ENCODE measurements around the gene RAB11FIP3. TPM values are rescaled to one million over a fixed set of nuclear protein-coding genes. Genes with fewer than 3 reads are reported as not detected.

Gene RAB11FIP3
- total RNA-seq, 1 experiment from 2014 or later = 38.4 TPM

GRCh38 chr16:396199-396598 lies 29.2 kb upstream of the RAB11FIP3 start:
- ChIA-PET POLR2A (ENCODE audit: unreplicated experiment) (interaction anchor here (0.7 kb wide), 1 partner anchor 913 kb away, joined by 14 read pairs; the partner anchor contains the start of gene UBE2I), CTCF (no interaction called here)
- no peak for TF ChIP-seq CTCF (conservative IDR thresholded peaks at IDR 0.05)
- TF ChIP-seq EZH2 (IDR thresholded peaks at IDR 0.05; ENCODE audit: low read depth) = no peak
- no peaks in the 10 kb centered on the region for H4K20me1 ChIP-seq (ENCODE audit: insufficient read depth)
- no TSS peak for BruUV-seq (replicated peaks)
- H3F3A ChIP-seq (ENCODE audit: insufficient read depth, low read depth) = peaks cover 48% of the 10 kb centered on the region
- intact Hi-C loops (cut with micrococcal nuclease; ENCODE audit: unreplicated experiment) = no loop called here
- peak overlapping the region; percentile 58; the same call in 1 of the 2 replicates for H3K4me3 ChIP-seq
- H3K4me2 ChIP-seq = peak overlapping the region; percentile 94
- H3K36me3 ChIP-seq (ENCODE audit: low read depth) = no peaks in the 10 kb centered on the region
- DNase-seq = no peak
- H3K27ac ChIP-seq = no peak overlapping the region
- no peaks in the 10 kb centered on the region for H3K79me2 ChIP-seq (ENCODE audit: low read depth)
- no peaks in the 10 kb centered on the region for H3K27me3 ChIP-seq (ENCODE audit: insufficient read depth, low read depth)
- H3K4me1 ChIP-seq (replicated peaks; ENCODE audit: insufficient read depth) = peaks cover 16% of the 10 kb centered on the region
- no peak overlapping the region; the same call in 1 of the 2 replicates for H2AFZ ChIP-seq
- no peaks in the 10 kb centered on the region for H3K9me2 ChIP-seq (ENCODE audit: insufficient read depth)
- no peaks in the 10 kb centered on the region for H3K9me3 ChIP-seq (ENCODE audit: insufficient read depth, low read depth)

GRCh38 chr16:396605-397004 lies 28.8 kb upstream of the RAB11FIP3 start:
- no peaks in the 10 kb centered on the region for H4K20me1 ChIP-seq (ENCODE audit: insufficient read depth)
- no peaks in the 10 kb centered on the region for H3K9me3 ChIP-seq (ENCODE audit: insufficient read depth, low read depth)
- peak overlapping the region; percentile 58 for H3K4me3 ChIP-seq
- POLR2A ChIA-PET (ENCODE audit: unreplicated experiment) = interaction anchor here (0.5 to 0.7 kb wide), 2 partner anchors 14 to 913 kb away, joined by 14 to 20 read pairs; partner anchors contain the start of gene UBE2I
- peaks cover 50% of the 10 kb centered on the region for H3F3A ChIP-seq (ENCODE audit: insufficient read depth, low read depth)
- intact Hi-C loops (cut with micrococcal nuclease; ENCODE audit: unreplicated experiment) = no loop called here
- peak in 1 of 2 experiments; percentile 41 for DNase-seq
- H3K27me3 ChIP-seq (ENCODE audit: insufficient read depth, low read depth) = no peaks in the 10 kb centered on the region
- TF ChIP-seq CTCF (conservative IDR thresholded peaks at IDR 0.05) = no peak
- TF ChIP-seq EZH2 (IDR thresholded peaks at IDR 0.05; ENCODE audit: low read depth) = no peak
- H3K36me3 ChIP-seq (ENCODE audit: low read depth) = no peaks in the 10 kb centered on the region
- no peaks in the 10 kb centered on the region for H3K9me2 ChIP-seq (ENCODE audit: insufficient read depth)
- peak overlapping the region; percentile 94 for H3K4me2 ChIP-seq
- peak overlapping the region; percentile 61 for H2AFZ ChIP-seq
- H3K79me2 ChIP-seq (ENCODE audit: low read depth) = 0 out of 2 replicates have a peak, but pooled peaks cover 2% of the 10 kb centered on the region
- H3K27ac ChIP-seq = no peak overlapping the region
- CTCF ChIA-PET = interaction anchor here (0.7 kb wide), 1 partner anchor 272 kb away, joined by 6 read pairs; no protein-coding TSS in a partner anchor
- peaks cover 16% of the 10 kb centered on the region for H3K4me1 ChIP-seq (replicated peaks; ENCODE audit: insufficient read depth)
- BruUV-seq (replicated peaks) = no TSS peak

- no peaks in the 10 kb centered on the region for H4K20me1 ChIP-seq (ENCODE audit: insufficient read depth)
- peak within 1 kb of the TSS; percentile 94 for H3K4me2 ChIP-seq
- peak within 1 kb of the TSS; percentile 61 for H2AFZ ChIP-seq
- ChIA-PET CTCF (interaction anchor here (0.7 kb wide), 1 partner anchor 271 kb away, joined by 6 read pairs; no protein-coding TSS in a partner anchor), POLR2A (ENCODE audit: unreplicated experiment) (interaction anchor here (0.5 to 0.7 kb wide), 2 partner anchors 15 to 912 kb away, joined by 14 to 20 read pairs; partner anchors contain the start of gene UBE2I)
- H3K36me3 ChIP-seq (ENCODE audit: low read depth) = no peaks in the 10 kb centered on the region
- no TSS peak for BruUV-seq (replicated peaks)
- no peaks in the 10 kb centered on the region for H3K9me2 ChIP-seq (ENCODE audit: insufficient read depth)
- H3F3A ChIP-seq (ENCODE audit: insufficient read depth, low read depth) = peaks cover 51% of the 10 kb centered on the region
- H3K4me3 ChIP-seq = peak within 1 kb of the TSS; percentile 60
- H3K79me2 ChIP-seq (ENCODE audit: low read depth) = 0 out of 2 replicates have a peak, but pooled peaks cover 2% of the 10 kb centered on the region
- H3K9me3 ChIP-seq (ENCODE audit: insufficient read depth, low read depth) = no peaks in the 10 kb centered on the region
- no peak for DNase-seq
- intact Hi-C loops (cut with micrococcal nuclease; ENCODE audit: unreplicated experiment) = no loop called here
- H3K4me1 ChIP-seq (replicated peaks; ENCODE audit: insufficient read depth) = peaks cover 16% of the 10 kb centered on the region
- no peaks in the 10 kb centered on the region for H3K27me3 ChIP-seq (ENCODE audit: insufficient read depth, low read depth)
- no peak for TF ChIP-seq CTCF (conservative IDR thresholded peaks at IDR 0.05)
- TF ChIP-seq EZH2 (IDR thresholded peaks at IDR 0.05; ENCODE audit: low read depth) = no peak
- no peak within 1 kb of the TSS for H3K27ac ChIP-seq
These were observed 28.3 kb upstream of the RAB11FIP3 start, which contains the start of gene NME4 for GRCh38 chr16:397135-397661. NME4 (plus strand) TSS chr16:397199; CDS start chr16:397223, 24 bp downstream.

Data from PC-9 (cell line).